Activated naive CD8-positive, alpha-beta T cell treated with anti-CD3 and anti-CD28 coated beads, Interleukin-2, amount 10 ng/mL, durations not matched to agents 7 days and 5 days (primary cell): ENCODE measurements around the gene NKPD1. TPM values are rescaled to one million over a fixed set of nuclear protein-coding genes. Genes with fewer than 3 reads are reported as not detected.

Experiments
- ATAC-seq: fragments of 150-1000 bp; cut with Tn5 transposase; one replicate; pipeline ENCODE4 v1.10.0; 2021; ENCODE audit warnings: low read depth, moderate library complexity
- POLR2A ChIA-PET: fragments of 350-600 bp; sonication (Branson Sonifier 250); formaldehyde crosslinking; loops from one replicate; lab custom pipeline; 2021; ENCODE audit warnings: antibody characterized with exemption; lab: Charles Lee
- DNase-seq: peaks from one replicate; pipeline ENCODE4 v3.0.0; 2021
- H3K27ac Mint-ChIP-seq: one replicate; pipeline ENCODE4 v1.8.0; 2022; ENCODE audit warnings: mild to moderate bottlenecking, mixed read lengths
- H3K27me3 Mint-ChIP-seq: one replicate; pipeline ENCODE4 v1.8.0; 2022; ENCODE audit warnings: mild to moderate bottlenecking, moderate library complexity, mixed read lengths
- H3K36me3 Mint-ChIP-seq: one replicate; pipeline ENCODE4 v1.8.0; 2021; ENCODE audit warnings: mild to moderate bottlenecking, mixed read lengths
- H3K4me1 Mint-ChIP-seq: one replicate; pipeline ENCODE4 v1.8.0; 2021; ENCODE audit warnings: mixed read lengths
- H3K4me3 Mint-ChIP-seq: one replicate; pipeline ENCODE4 v1.8.0; 2022; ENCODE audit warnings: mild to moderate bottlenecking, moderate library complexity, mixed read lengths
- H3K9me3 Mint-ChIP-seq: one replicate; pipeline ENCODE4 v1.8.0; 2021; ENCODE audit warnings: mixed read lengths
- total RNA-seq, 2 experiments: library from RNA; stranded (reverse); gene quantifications; one replicate each; pipeline ENCODE4 v1.2.3, GENCODE V29; 2021

The NKPD1 gene
- total RNA-seq, 2 experiments from 2014 or later = 0.31 to 0.47 TPM

DNA sequence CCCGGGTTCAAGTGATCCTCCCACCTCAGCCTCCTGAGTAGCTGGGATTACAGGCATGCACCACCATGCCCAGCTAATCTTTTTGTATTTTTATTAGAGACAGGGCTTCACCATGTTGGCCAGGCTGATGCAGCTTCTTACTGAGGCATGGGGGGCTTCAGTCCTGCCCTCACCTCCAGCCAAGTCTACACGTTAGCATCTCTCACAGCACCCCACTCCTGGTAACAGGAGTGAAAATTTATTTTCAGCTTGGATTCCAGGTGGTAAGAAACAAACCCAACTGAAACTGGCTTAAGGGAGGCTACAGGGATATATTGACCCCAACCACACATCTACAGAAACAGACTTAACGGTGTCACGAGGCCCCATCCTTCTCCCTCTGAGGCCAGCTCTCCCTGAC, 10.6 kb downstream of the NKPD1 start:
- Mint-ChIP-seq H3K36me3 (peaks cover 5% of the 10 kb centered on the region), H3K4me1 (peaks cover 19% of the 10 kb centered on the region), H3K27me3 (peaks cover 24% of the 10 kb centered on the region), H3K9me3 (no peaks in the 10 kb centered on the region), H3K27ac (no peak overlapping the region), H3K4me3 (no peak overlapping the region)
- POLR2A ChIA-PET = interaction anchor here (1.3 kb wide), 1 partner anchor 28 kb away, joined by 6 read pairs; the partner anchor contains the start of genes BLOC1S3 and TRAPPC6A
- DNase-seq (no peak), ATAC-seq (no peak)

GRCh38 chr19:45149129-45149528, 11.7 kb downstream of the NKPD1 start:
- ATAC-seq = no peak
- peaks cover 17% of the 10 kb centered on the region for H3K4me1 Mint-ChIP-seq
- POLR2A ChIA-PET = interaction anchor here (0.6 to 1.3 kb wide), 2 partner anchors 29 to 66 kb away, joined by 3 to 6 read pairs; partner anchors contain the start of genes BLOC1S3 and TRAPPC6A
- no peak for DNase-seq
- peaks cover 5% of the 10 kb centered on the region for H3K36me3 Mint-ChIP-seq
- H3K4me3 Mint-ChIP-seq = no peak overlapping the region
- peaks cover 16% of the 10 kb centered on the region for H3K27me3 Mint-ChIP-seq
- no peaks in the 10 kb centered on the region for H3K9me3 Mint-ChIP-seq
- no peak overlapping the region for H3K27ac Mint-ChIP-seq

DNA sequence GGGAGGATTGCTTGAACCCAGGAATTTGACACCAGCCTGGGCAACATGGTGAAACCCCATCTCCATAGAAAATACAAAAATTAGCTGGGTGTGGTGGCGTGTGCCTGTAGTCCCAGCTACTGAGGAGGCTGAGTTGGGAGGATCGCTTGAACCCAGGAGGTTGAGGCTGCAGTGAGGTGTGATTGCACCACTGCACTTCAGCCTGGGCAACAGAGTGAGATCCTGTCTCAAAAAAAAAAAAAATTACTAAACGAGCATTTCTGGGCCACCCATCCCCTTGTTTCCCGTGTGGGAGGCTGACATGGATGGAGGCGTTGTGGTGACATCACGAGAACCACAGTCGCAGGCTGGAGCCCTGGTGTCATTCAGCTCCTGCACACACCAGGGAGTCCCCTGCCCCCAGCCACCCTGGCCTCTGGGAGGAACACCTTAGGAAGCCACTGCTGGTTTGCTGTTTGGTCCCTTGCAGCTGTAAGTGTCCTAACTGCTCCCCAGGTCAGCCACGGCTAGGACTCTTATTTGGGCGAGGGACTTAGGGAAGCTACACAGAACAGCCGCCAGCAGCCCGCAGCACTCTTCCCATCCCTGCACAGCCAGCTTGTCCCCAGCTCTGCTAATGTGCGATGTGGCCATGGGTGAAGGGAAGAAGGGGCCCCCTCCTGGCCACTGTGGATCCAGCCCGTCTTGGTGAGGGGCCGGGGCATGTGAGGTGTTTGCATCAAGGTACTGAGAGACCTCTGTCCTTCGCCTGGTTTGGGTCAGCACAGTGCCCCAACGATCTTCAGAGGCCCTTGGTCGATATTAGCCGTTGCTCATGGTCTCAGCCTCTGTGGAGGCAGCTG, 12.7 kb downstream of the NKPD1 start:
- H3K27me3 Mint-ChIP-seq = peaks cover 11% of the 10 kb centered on the region
- H3K9me3 Mint-ChIP-seq = no peaks in the 10 kb centered on the region
- no peak overlapping the region for H3K27ac Mint-ChIP-seq
- DNase-seq (no peak), ATAC-seq (no peak)
- POLR2A ChIA-PET = no interaction called here
- H3K4me3 Mint-ChIP-seq = no peak overlapping the region
- H3K4me1 Mint-ChIP-seq = peaks cover 12% of the 10 kb centered on the region
- H3K36me3 Mint-ChIP-seq = peaks cover 6% of the 10 kb centered on the region

- peaks cover 7% of the 10 kb centered on the region for H3K4me1 Mint-ChIP-seq
- no peak for DNase-seq
- no peak for ATAC-seq
- H3K9me3 Mint-ChIP-seq = no peaks in the 10 kb centered on the region
- no peak overlapping the region for H3K4me3 Mint-ChIP-seq
- POLR2A ChIA-PET = interaction anchor here (1.2 kb wide), 1 partner anchor 57 kb away, joined by 4 read pairs; no protein-coding TSS in a partner anchor
- peaks cover 12% of the 10 kb centered on the region for H3K36me3 Mint-ChIP-seq
- H3K27me3 Mint-ChIP-seq = peaks cover 5% of the 10 kb centered on the region
- H3K27ac Mint-ChIP-seq = no peak overlapping the region
Measured at GRCh38 chr19:45146741-45147205, 14.0 kb downstream of the NKPD1 start.

GRCh38 chr19:45146251-45146650, 14.5 kb downstream of the NKPD1 start:
- POLR2A ChIA-PET = interaction anchor here (1.2 kb wide), 1 partner anchor 58 kb away, joined by 4 read pairs; no protein-coding TSS in a partner anchor
- H3K36me3 Mint-ChIP-seq = peaks cover 6% of the 10 kb centered on the region
- no peaks in the 10 kb centered on the region for H3K27me3 Mint-ChIP-seq
- no peaks in the 10 kb centered on the region for H3K9me3 Mint-ChIP-seq
- ATAC-seq (no peak), DNase-seq (no peak)
- peaks cover 7% of the 10 kb centered on the region for H3K4me1 Mint-ChIP-seq
- H3K27ac Mint-ChIP-seq = no peak overlapping the region
- H3K4me3 Mint-ChIP-seq = no peak overlapping the region

DNA sequence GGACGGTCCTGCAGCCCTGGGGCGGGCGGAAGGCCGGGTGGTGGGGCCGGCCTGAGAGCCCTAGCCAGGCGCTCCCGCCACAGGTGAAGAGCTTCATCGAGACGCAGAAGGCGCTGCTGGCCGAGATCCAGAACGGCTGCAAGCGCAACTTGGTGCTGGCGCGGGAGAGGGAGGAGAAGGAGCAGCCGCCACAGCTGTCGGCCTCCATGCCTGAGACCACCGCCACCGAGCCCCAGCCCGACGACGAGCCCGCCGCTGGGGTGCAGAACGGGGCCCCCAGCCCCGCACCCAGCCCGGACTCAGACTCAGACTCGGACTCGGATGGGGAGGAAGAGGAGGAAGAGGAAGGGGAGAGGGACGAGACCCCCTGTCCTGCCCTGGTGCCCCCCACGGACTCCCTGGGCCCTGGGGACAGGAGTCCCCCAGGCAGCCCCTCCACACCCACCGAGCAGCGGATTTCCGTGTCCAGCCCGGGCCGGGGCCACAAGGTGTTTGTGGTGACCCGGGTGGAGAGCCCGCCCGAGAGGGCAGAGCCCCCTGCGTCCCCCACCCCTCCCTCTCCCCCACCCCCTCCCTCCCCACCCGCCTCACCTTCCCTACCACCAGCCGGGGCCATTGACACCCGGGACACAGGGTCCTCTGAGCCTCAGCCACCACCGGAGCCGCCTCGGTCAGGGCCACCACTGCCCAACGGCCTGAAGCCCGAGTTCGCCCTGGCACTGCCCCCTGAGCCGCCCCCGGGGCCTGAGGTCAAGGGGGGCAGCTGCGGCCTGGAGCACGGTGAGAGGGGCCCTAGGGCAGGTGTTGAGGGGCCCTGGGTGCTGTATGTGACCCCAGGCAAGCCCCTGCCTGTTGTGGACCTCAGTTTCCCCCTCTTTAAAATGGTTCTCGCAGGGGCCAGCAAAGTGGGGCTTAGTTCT, 15.3 kb downstream of the NKPD1 start:
- no peaks in the 10 kb centered on the region for H3K27me3 Mint-ChIP-seq
- peaks cover 6% of the 10 kb centered on the region for H3K36me3 Mint-ChIP-seq
- ATAC-seq (no peak), DNase-seq (no peak)
- no peak overlapping the region for H3K27ac Mint-ChIP-seq
- POLR2A ChIA-PET = interaction anchor here (1.2 kb wide), 1 partner anchor 59 kb away, joined by 4 read pairs; no protein-coding TSS in a partner anchor
- H3K4me3 Mint-ChIP-seq = no peak overlapping the region
- H3K4me1 Mint-ChIP-seq = peaks cover 7% of the 10 kb centered on the region
- H3K9me3 Mint-ChIP-seq = no peaks in the 10 kb centered on the region

GRCh38 chr19:45144431-45145269, 16.1 kb downstream of the NKPD1 start:
- Mint-ChIP-seq H3K27ac (no peak overlapping the region), H3K27me3 (no peaks in the 10 kb centered on the region), H3K36me3 (peaks cover 6% of the 10 kb centered on the region), H3K9me3 (no peaks in the 10 kb centered on the region), H3K4me1 (peaks cover 7% of the 10 kb centered on the region), H3K4me3 (no peak overlapping the region)
- ATAC-seq (no peak), DNase-seq (no peak)
- POLR2A ChIA-PET = interaction anchor here (0.6 kb wide), 1 partner anchor 254 kb away, joined by 3 read pairs; no protein-coding TSS in a partner anchor

DNA sequence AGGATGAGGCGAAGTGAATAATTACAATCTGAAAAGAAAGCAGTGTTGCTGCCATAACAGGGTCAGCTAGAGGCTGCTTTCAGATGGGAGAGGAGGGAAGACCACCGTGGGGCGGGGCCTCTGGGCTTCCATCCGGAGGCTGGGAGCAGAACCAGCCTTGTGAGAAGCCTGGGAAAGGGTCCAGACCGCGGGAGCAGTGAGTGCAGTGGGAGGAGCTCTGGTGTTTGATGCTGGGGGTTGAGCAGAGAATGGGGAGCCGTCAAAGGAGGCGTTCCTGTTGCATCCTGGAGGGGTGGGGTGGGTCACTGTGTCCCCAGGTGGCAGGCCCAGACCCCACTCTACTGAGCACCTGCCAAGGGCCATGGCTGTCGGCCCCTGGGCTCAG, 18.1 kb downstream of the NKPD1 start:
- Mint-ChIP-seq H3K9me3 (no peaks in the 10 kb centered on the region), H3K36me3 (peaks cover 6% of the 10 kb centered on the region), H3K27me3 (no peaks in the 10 kb centered on the region), H3K4me1 (no peaks in the 10 kb centered on the region), H3K4me3 (no peak overlapping the region), H3K27ac (no peak overlapping the region)
- POLR2A ChIA-PET = no interaction called here
- DNase-seq (no peak), ATAC-seq (no peak)

DNA sequence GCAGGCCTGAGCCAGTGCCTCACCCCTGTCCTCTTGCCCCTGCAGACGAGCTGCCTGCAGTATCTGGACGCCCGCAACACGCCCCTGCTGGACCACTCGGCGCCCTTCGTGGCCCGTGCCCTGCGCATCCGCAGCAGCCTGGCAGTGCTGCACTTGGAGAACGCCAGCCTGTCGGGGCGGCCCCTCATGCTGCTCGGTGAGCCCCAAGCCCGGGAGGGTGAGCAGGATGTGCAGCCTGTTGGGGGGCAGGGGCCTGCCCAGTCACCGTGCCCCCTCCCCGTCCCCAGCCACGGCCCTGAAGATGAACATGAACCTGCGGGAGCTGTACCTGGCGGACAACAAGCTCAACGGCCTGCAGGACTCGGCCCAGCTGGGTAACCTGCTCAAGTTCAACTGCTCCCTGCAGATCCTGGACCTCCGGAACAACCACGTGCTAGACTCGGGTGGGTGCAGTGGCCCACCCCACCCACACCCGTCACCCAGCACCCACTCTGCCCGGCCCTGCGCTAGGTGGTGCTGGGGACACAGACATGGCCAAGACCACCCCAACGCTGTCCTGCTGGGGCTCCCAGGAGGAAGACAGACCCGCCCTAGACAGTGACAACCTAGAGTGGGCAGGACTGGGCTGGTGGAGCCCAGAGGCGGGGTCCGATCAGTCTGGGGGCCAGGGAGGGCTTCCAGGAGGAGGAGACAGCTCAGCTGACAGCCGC, 18.6 kb downstream of the NKPD1 start:
- DNase-seq = no peak
- no peak for ATAC-seq
- H3K4me3 Mint-ChIP-seq = no peak overlapping the region
- POLR2A ChIA-PET = no interaction called here
- H3K27ac Mint-ChIP-seq = no peak overlapping the region
- no peaks in the 10 kb centered on the region for H3K27me3 Mint-ChIP-seq
- H3K36me3 Mint-ChIP-seq = peaks cover 6% of the 10 kb centered on the region
- no peaks in the 10 kb centered on the region for H3K9me3 Mint-ChIP-seq
- no peaks in the 10 kb centered on the region for H3K4me1 Mint-ChIP-seq

GRCh38 chr19:45141203-45141900, 19.4 kb downstream of the NKPD1 start:
- ATAC-seq = no peak
- H3K27me3 Mint-ChIP-seq = no peaks in the 10 kb centered on the region

DNA sequence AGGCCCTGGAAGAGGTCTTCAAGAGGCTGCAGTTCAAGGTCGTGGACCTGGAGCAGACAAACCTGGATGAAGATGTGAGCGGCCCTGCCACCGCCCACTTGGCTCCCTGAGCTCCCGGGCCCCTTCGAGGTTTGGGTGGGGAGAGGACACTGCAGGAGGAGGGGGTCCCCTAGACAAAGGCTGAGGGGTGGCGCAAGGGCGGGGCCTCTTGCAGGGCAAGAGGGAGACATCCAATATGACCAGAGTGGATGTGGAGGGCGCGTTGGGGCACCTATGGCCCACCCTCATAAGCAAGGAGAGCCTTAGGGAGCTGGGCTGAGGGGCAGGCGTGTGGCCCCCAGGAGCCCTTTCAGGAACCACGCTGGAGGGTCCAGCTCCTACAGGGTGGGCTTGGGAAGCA, 20.2 kb downstream of the NKPD1 start:
- DNase-seq (no peak), ATAC-seq (no peak)
- POLR2A ChIA-PET = no interaction called here
- H3K4me3 Mint-ChIP-seq = no peak overlapping the region
- H3K27ac Mint-ChIP-seq = no peak overlapping the region
- H3K36me3 Mint-ChIP-seq = peaks cover 6% of the 10 kb centered on the region
- H3K9me3 Mint-ChIP-seq = no peaks in the 10 kb centered on the region
- peaks cover 5% of the 10 kb centered on the region for H3K4me1 Mint-ChIP-seq
- H3K27me3 Mint-ChIP-seq = no peaks in the 10 kb centered on the region

More at GRCh38 chr19:45141203-45141900, 19.4 kb downstream of the NKPD1 start:
- no peak overlapping the region for H3K27ac Mint-ChIP-seq
- H3K9me3 Mint-ChIP-seq = no peaks in the 10 kb centered on the region
- no peak overlapping the region for H3K4me3 Mint-ChIP-seq
- DNase-seq = no peak
- peaks cover 3% of the 10 kb centered on the region for H3K4me1 Mint-ChIP-seq
- H3K36me3 Mint-ChIP-seq = peaks cover 6% of the 10 kb centered on the region
- POLR2A ChIA-PET = no interaction called here

DNA sequence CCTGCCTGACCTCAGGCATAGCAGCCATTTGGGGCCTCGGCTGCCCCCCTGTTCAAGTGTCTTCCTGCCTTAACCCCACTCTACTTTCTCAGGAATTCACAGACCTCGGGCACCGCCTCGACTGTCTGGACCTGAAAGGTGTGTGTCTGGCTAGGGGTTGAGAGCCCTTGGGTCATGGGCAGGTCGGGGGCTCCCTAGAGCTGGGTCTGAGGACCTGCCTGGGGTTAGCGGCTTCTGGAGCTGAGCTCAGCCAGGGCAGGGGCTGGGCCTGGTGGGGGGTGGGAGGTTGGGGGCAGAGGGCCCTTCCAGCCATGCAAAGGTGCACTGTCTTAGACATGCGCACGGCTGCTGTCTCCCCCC, 20.7 kb downstream of the NKPD1 start:
- H3K4me1 Mint-ChIP-seq = peaks cover 5% of the 10 kb centered on the region

More for the DNA sequence above, 20.7 kb downstream of the NKPD1 start:
- peaks cover 6% of the 10 kb centered on the region for H3K36me3 Mint-ChIP-seq
- POLR2A ChIA-PET = no interaction called here
- H3K27ac Mint-ChIP-seq = no peak overlapping the region
- no peaks in the 10 kb centered on the region for H3K9me3 Mint-ChIP-seq
- ATAC-seq = no peak
- no peak for DNase-seq
- no peak overlapping the region for H3K4me3 Mint-ChIP-seq
- H3K27me3 Mint-ChIP-seq = no peaks in the 10 kb centered on the region
